Ovary (tissue), 3 donors: ENCODE data around the gene ISCA2.

Experiments used
- CTCF ChIP-seq, 3 donors: fragments of 450-650 bp in 2 of 3; fragments of 200-600 bp in 1 of 3; IDR thresholded peaks; one replicate each; pipeline versions ENCODE4 v1.5.1 to v1.8.0; 2016 to 2022; ENCODE audit warnings: antibody characterized with exemption in 3 of 3, mild to moderate bottlenecking in 1 of 3
- EP300 ChIP-seq: sonication (generic); formaldehyde crosslinking; IDR thresholded peaks from one replicate; pipeline ENCODE4 v1.6.1; 2017; ENCODE audit warnings: antibody characterized with exemption
- POLR2A ChIP-seq: fragments of 450-650 bp; IDR thresholded peaks from one replicate; pipeline ENCODE4 v1.6.1; 2017; ENCODE audit warnings: antibody characterized with exemption, mild to moderate bottlenecking, moderate library complexity
- donor health status: DM: no; HTN: no; CAD: no.

- no peak for TF ChIP-seq POLR2A
- no peak for TF ChIP-seq CTCF (IDR thresholded peaks at IDR 0.05)
- TF ChIP-seq EP300, result no peak
Observed at GRCh38 chr14:74510959-74511409, 17.4 kb downstream of the ISCA2 start.
